Measurements from ENCODE around the gene SPHK2. TPM values are rescaled to one million over a fixed set of nuclear protein-coding genes. Genes with fewer than 3 reads are reported as not detected.

SPHK2 gene
- total RNA-seq, 2 donors from 2014 or later = 36.2 to 48.4 TPM

GRCh38 chr19:48663667-48664066, 44.4 kb downstream of the SPHK2 start:
- Histone ChIP-seq H3K27me3 (no peaks in the 10 kb centered on the region), H3K27ac (no peak overlapping the region), H3K4me1 (no peaks in the 10 kb centered on the region), H3K9me3 (no peaks in the 10 kb centered on the region), H3K36me3 (no peaks in the 10 kb centered on the region), H3K9ac (ENCODE audit: low read depth in 2 of 2, low read length in 2 of 2) (no peak overlapping the region), H3K4me3 (no peak overlapping the region)
- no peak for TF ChIP-seq CTCF (IDR thresholded peaks at IDR 0.05)
- intact Hi-C loops (cut with DNase I) = no loop called here
- DNase-seq = no peak

DNA sequence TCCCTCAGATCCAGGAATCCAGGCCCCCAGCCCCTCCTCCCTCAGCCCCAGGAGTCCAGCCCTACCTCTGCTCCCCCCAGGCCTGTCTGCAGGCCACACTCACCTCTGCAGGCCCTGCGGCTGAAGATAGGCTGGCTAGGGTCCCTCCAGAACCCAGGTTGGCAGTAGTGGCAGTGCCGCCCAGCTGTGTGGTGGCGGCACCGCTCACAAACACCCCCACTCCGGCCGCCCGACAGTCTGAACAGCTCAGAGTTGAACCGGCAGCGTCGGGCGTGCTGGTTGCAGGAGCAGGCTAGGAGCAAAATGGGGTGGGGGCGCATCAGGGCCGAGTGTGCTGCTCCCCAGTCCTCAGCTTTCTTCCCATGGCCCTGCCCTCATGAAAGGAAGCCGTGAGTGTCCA, 45.2 kb downstream of the SPHK2 start:
- H3K4me1 ChIP-seq = no peaks in the 10 kb centered on the region
- intact Hi-C loops (cut with DNase I) = no loop called here
- H3K27ac ChIP-seq = no peak overlapping the region
- H3K27me3 ChIP-seq = no peaks in the 10 kb centered on the region
- TF ChIP-seq CTCF (IDR thresholded peaks at IDR 0.05) = no peak
- H3K4me3 ChIP-seq = no peak overlapping the region
- no peaks in the 10 kb centered on the region for H3K36me3 ChIP-seq
- no peaks in the 10 kb centered on the region for H3K9me3 ChIP-seq
- no peak overlapping the region for H3K9ac ChIP-seq (ENCODE audit: low read depth in 2 of 2, low read length in 2 of 2)
- DNase-seq = no peak

DNA sequence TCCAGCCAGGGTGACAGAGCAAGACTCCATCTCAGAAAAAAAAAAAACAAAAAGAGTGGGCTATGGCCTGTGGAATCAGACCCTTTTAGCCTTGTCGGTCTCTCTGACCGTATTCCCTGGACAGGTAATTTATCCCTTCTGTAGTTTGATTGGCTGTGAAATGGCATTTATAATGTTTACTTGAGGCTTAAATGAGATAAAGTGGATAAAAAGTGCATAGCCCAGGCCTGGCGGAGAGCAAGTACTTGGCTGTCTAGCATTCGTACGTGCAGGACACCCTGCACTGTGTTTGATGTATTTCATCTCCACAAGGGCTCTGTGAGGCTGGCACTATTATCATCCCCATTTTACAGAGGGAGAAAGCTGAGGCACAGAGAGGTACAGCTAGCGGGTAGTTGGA, 46.5 kb downstream of the SPHK2 start:
- intact Hi-C loops (cut with DNase I) = no loop called here
- H3K27me3 ChIP-seq = no peaks in the 10 kb centered on the region
- H3K9ac ChIP-seq (ENCODE audit: low read depth in 2 of 2, low read length in 2 of 2) = no peak overlapping the region
- TF ChIP-seq CTCF (IDR thresholded peaks at IDR 0.05) = no peak
- H3K4me1 ChIP-seq = no peaks in the 10 kb centered on the region
- DNase-seq = no peak
- no peaks in the 10 kb centered on the region for H3K36me3 ChIP-seq
- H3K27ac ChIP-seq = no peak overlapping the region
- H3K9me3 ChIP-seq = no peaks in the 10 kb centered on the region
- H3K4me3 ChIP-seq = no peak overlapping the region

DNA sequence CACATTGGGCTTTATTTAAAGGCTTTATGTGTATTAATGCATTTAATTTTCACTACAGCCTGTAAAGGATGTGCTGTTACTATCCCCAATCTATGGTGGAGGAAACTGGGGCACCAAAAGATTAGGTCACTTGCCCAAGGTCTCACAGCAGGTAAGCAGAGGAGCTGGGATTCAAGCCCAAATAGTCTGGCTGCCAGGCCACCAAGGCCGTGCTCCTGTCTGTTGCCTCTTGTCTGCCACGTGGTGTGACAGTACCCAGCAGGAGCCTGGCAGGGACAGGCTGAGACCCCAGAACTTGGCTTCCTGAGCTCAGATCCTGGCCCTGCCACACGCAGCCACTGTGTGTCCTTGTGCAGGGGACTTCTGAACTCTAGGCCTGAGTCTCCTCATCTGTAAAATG, 49.0 kb downstream of the SPHK2 start:
- TF ChIP-seq CTCF (IDR thresholded peaks at IDR 0.05) = no peak
- H3K4me3 ChIP-seq = no peak overlapping the region
- intact Hi-C loops (cut with DNase I) = no loop called here

DNA sequence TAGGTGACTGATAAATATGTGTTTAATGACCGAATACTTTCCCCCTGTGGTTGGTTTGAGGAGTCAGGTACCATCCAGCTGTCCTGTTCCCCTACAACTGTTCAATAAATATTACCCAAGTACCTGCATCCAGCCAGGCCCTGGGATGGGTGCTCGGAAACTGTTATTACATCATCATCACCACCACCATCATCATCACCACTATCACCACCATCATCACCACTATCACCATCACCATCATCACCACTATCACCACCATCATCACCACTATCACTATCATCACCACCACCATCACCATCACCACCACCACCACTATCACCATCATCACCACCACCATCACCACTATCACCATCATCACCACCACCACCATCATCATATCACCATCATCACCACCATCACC, 49.5 kb downstream of the SPHK2 start:
- H3K9me3 ChIP-seq = no peaks in the 10 kb centered on the region
- no peak for TF ChIP-seq CTCF (IDR thresholded peaks at IDR 0.05)

More for the DNA sequence above, 49.0 kb downstream of the SPHK2 start:
- Histone ChIP-seq H3K9ac (ENCODE audit: low read depth in 2 of 2, low read length in 2 of 2) (no peak overlapping the region), H3K27me3 (no peaks in the 10 kb centered on the region), H3K9me3 (no peaks in the 10 kb centered on the region), H3K27ac (no peak overlapping the region), H3K4me1 (no peaks in the 10 kb centered on the region), H3K36me3 (no peaks in the 10 kb centered on the region)
- DNase-seq = no peak

More for the DNA sequence above, 49.5 kb downstream of the SPHK2 start:
- H3K4me1 ChIP-seq = no peaks in the 10 kb centered on the region
- H3K36me3 ChIP-seq = no peaks in the 10 kb centered on the region
- no peak overlapping the region for H3K9ac ChIP-seq (ENCODE audit: low read depth in 2 of 2, low read length in 2 of 2)
- no peak for DNase-seq
- intact Hi-C loops (cut with DNase I) = no loop called here
- no peak overlapping the region for H3K4me3 ChIP-seq
- no peak overlapping the region for H3K27ac ChIP-seq
- no peaks in the 10 kb centered on the region for H3K27me3 ChIP-seq
